B cell (primary cell): ENCODE data around the gene METTL24. TPM values are rescaled to one million over a fixed set of nuclear protein-coding genes. Genes with fewer than 3 reads are reported as not detected.

ENCODE experiments used
- ATAC-seq: fragments of 200-7000 bp; cut with Tn5 transposase; one replicate; pipeline ENCODE4 v1.10.0; 2021; ENCODE audit warnings: low read depth, mild to moderate bottlenecking, moderate number of reproducible peaks, moderate library complexity
- CTCF ChIA-PET: fragments of 350-600 bp; sonication (Branson Sonifier 250); formaldehyde crosslinking; loops from one replicate; lab custom pipeline; 2021; ENCODE audit warnings: antibody characterized with exemption, inconsistent platforms; lab: Charles Lee
- POLR2A ChIA-PET: fragments of 350-600 bp; sonication (Branson Sonifier 250); formaldehyde crosslinking; loops from one replicate; lab custom pipeline; 2021; ENCODE audit warnings: antibody characterized with exemption; lab: Charles Lee
- DNase-seq: peaks from one replicate; pipeline ENCODE4 v3.0.0; 2013
- H2AFZ ChIP-seq: 2 replicates; pipeline ENCODE4 v1.6.1; 2012; ENCODE audit warnings: mild to moderate bottlenecking, low read depth, low read length; ENCODE audit not compliant: insufficient read depth, poor library complexity, severe bottlenecking
- H3K27ac ChIP-seq, 2 donors: 1 replicate in 1 of 2; 2 replicates in 1 of 2; pipeline ENCODE4 v1.5.1; 2012 to 2013; ENCODE audit warnings: low read length in 2 of 2, mild to moderate bottlenecking in 2 of 2, moderate library complexity in 1 of 2
- H3K27me3 ChIP-seq, 4 experiments: fragments of 200-600 bp in 1 of 4; sonication (generic) in 1 of 4; replicated peaks in 1 of 4; 1 replicate in 2 of 4; 2 replicates in 2 of 4; pipeline versions ENCODE4 v1.6.1 to v1.7.0; 2013 to 2016; ENCODE audit warnings: low read length in 3 of 4, mild to moderate bottlenecking in 2 of 4, mixed read lengths in 1 of 4, moderate library complexity in 1 of 4; ENCODE audit not compliant: insufficient read depth in 4 of 4, control insufficient read depth in 3 of 4; ENCODE audit errors: control extremely low read depth in 1 of 4
- H3K36me3 ChIP-seq, 2 experiments: replicated peaks in 1 of 2; 1 replicate in 1 of 2; 2 replicates in 1 of 2; pipeline versions ENCODE4 v1.6.1 to v1.7.1; 2013; ENCODE audit warnings: low read length in 1 of 2; ENCODE audit not compliant: insufficient read depth in 2 of 2, control insufficient read depth in 1 of 2; ENCODE audit errors: control extremely low read depth in 1 of 2, extremely low read depth in 1 of 2
- H3K4me1 ChIP-seq, 2 donors: fragments of 200-600 bp in 1 of 2; sonication (generic) in 1 of 2; 1 replicate in 1 of 2; 2 replicates in 1 of 2; pipeline versions ENCODE4 v1.5.1 to v1.6.1; 2013 to 2017; ENCODE audit warnings: low read length in 2 of 2; ENCODE audit not compliant: control insufficient read depth in 2 of 2, insufficient read depth in 2 of 2
- H3K4me2 ChIP-seq: replicated peaks from 2 replicates; pipeline ENCODE3; 2012; ENCODE audit warnings: mild to moderate bottlenecking, low read depth, low read length; ENCODE audit not compliant: poor library complexity, severe bottlenecking
- H3K4me3 ChIP-seq, 5 experiments: fragments of 200-600 bp in 1 of 5; sonication (generic) in 1 of 5; 1 replicate in 3 of 5; 2 replicates in 2 of 5; pipeline versions ENCODE4 v1.5.1 to v1.7.0; 2011 to 2016; ENCODE audit warnings: low read length in 4 of 5, mild to moderate bottlenecking in 4 of 5, low read depth in 2 of 5, control low read depth in 1 of 5, moderate library complexity in 1 of 5; ENCODE audit not compliant: insufficient read depth in 1 of 5; ENCODE audit errors: control extremely low read depth in 1 of 5, extremely low read depth in 1 of 5
- H3K79me2 ChIP-seq: fragments of 200-600 bp; sonication (generic); one replicate; pipeline ENCODE4 v1.6.0; 2016; ENCODE audit warnings: low read length; ENCODE audit not compliant: control insufficient read depth, insufficient read depth
- H3K9ac ChIP-seq: fragments of 200-600 bp; sonication (generic); 2 replicates; pipeline ENCODE4 v1.6.1; 2017; ENCODE audit warnings: mild to moderate bottlenecking, low read length, moderate library complexity
- H3K9me3 ChIP-seq, 3 donors: one replicate each; pipeline versions ENCODE4 v1.6.1 to v1.7.1; 2013; ENCODE audit warnings: low read length in 2 of 3; ENCODE audit not compliant: control insufficient read depth in 2 of 3, insufficient read depth in 1 of 3; ENCODE audit errors: control extremely low read depth in 1 of 3
- H4K20me1 ChIP-seq: 2 replicates; pipeline ENCODE4 v1.6.0; 2012; ENCODE audit warnings: mild to moderate bottlenecking, low read length; ENCODE audit not compliant: insufficient read depth, control insufficient read depth, poor library complexity, severe bottlenecking
- H3K27ac Mint-ChIP-seq: one replicate; pipeline ENCODE4 v1.8.0; 2021; ENCODE audit warnings: mixed read lengths
- H3K27me3 Mint-ChIP-seq: one replicate; pipeline ENCODE4 v1.8.0; 2021; ENCODE audit warnings: mixed read lengths
- H3K4me1 Mint-ChIP-seq: one replicate; pipeline ENCODE4 v1.8.0; 2021; ENCODE audit warnings: mixed read lengths
- H3K4me3 Mint-ChIP-seq: one replicate; pipeline ENCODE4 v1.8.0; 2021; ENCODE audit warnings: mixed read lengths
- H3K9me3 Mint-ChIP-seq: one replicate; pipeline ENCODE4 v1.8.0; 2022; ENCODE audit warnings: mixed read lengths; ENCODE audit not compliant: insufficient read depth
- CTCF ChIP-seq: fragments of 200-600 bp; IDR thresholded peaks from one replicate; pipeline ENCODE4 v1.8.0; 2022; ENCODE audit warnings: antibody characterized with exemption, mild to moderate bottlenecking
- EZH2 ChIP-seq: IDR thresholded peaks from 2 replicates; pipeline ENCODE4 v1.6.1; 2012; ENCODE audit warnings: borderline replicate concordance, low read depth, mild to moderate bottlenecking, moderate library complexity, low read length; ENCODE audit not compliant: insufficient read depth, poor library complexity, severe bottlenecking
- WGBS: methylation state at CpG from one replicate; pipeline ENCODE4 v1.1.5; 2013; ENCODE audit warnings: missing lambda C conversion rate; ENCODE audit not compliant: insufficient coverage; 5-methylcytosine and 5-hydroxymethylcytosine counted together
- intact Hi-C: fragments of 100-400 bp; cut with micrococcal nuclease; formaldehyde crosslinking; loops from one replicate; pipeline ENCODE4 v1.10.0; 2022
- polyA plus RNA-seq: library from polyadenylated mRNA; depleted of rRNA; stranded (reverse); fragments of >200 nt; gene quantifications from 2 replicates; pipeline ENCODE4 v1.2.3, GENCODE V29; 2012
- total RNA-seq, 2 donors: library from RNA; stranded (reverse); fragments of 120-200 nt in 1 of 2; gene quantifications; 1 replicate in 1 of 2; 2 replicates in 1 of 2; pipeline versions ENCODE4 v1.2.3 to v1.2.4, GENCODE V29; 2013 to 2022

METTL24 gene
- total and polyA plus RNA-seq, 2 donors (not counting 1 experiment from before 2014, with no cell fraction given): not detected

- intact Hi-C loops: no loop called here
- ChIA-PET CTCF (interaction anchor here (1.1 kb wide), 1 partner anchor 11 kb away, joined by 4 read pairs; no protein-coding TSS in a partner anchor), POLR2A (no interaction called here)
- peaks cover 7 to 88% of the 10 kb centered on the region in 2 experiments for H3K36me3 ChIP-seq
- no peak overlapping the region for H3K27ac ChIP-seq
- H3K4me3 ChIP-seq: no peak overlapping the region
- H3K9me3 ChIP-seq: no peaks in the 10 kb centered on the region
- no CpG with 5 or more reads among the region's 2 CpGs for whole genome bisulfite sequencing
- TF ChIP-seq CTCF (no peak), EZH2 (no peak)
- DNase-seq (no peak), ATAC-seq (no peak)
- no peaks in the 10 kb centered on the region for H3K9me3 Mint-ChIP-seq
- H3K79me2 ChIP-seq: peaks cover 3% of the 10 kb centered on the region
- H3K4me1 Mint-ChIP-seq: peaks cover 15% of the 10 kb centered on the region
- no peak overlapping the region for H3K9ac ChIP-seq
- H3K27ac Mint-ChIP-seq: no peak overlapping the region
- no peaks in the 10 kb centered on the region for H4K20me1 ChIP-seq
- no peak overlapping the region for H3K4me3 Mint-ChIP-seq
- peaks cover 7 to 16% of the 10 kb centered on the region in 2 donors for H3K4me1 ChIP-seq
- H3K4me2 ChIP-seq: no peak overlapping the region
- H3K27me3 ChIP-seq: no peaks in the 10 kb centered on the region
- no peaks in the 10 kb centered on the region for H3K27me3 Mint-ChIP-seq
- H2AFZ ChIP-seq: no peak overlapping the region
Observed at GRCh38 chr6:110217266-110217665, 140.9 kb downstream of the METTL24 start.

GRCh38 chr6:110216140-110216539, 142.0 kb downstream of the METTL24 start:
- no peak overlapping the region for H3K27ac ChIP-seq
- H3K4me3 ChIP-seq: no peak overlapping the region
- Mint-ChIP-seq H3K4me1 (peaks cover 18% of the 10 kb centered on the region), H3K4me3 (no peak overlapping the region), H3K27me3 (no peaks in the 10 kb centered on the region), H3K9me3 (no peaks in the 10 kb centered on the region), H3K27ac (no peak overlapping the region)
- H4K20me1 ChIP-seq: no peaks in the 10 kb centered on the region
- H2AFZ ChIP-seq: no peak overlapping the region
- H3K79me2 ChIP-seq: no peaks in the 10 kb centered on the region
- no peak for DNase-seq
- H3K4me1 ChIP-seq: peaks cover 7 to 16% of the 10 kb centered on the region in 2 donors
- peaks cover 7 to 95% of the 10 kb centered on the region in 2 experiments for H3K36me3 ChIP-seq
- no peaks in the 10 kb centered on the region for H3K27me3 ChIP-seq
- intact Hi-C loops: no loop called here
- WGBS: 100% methylated on average over 2 of the region's 5 CpGs
- H3K9me3 ChIP-seq: no peaks in the 10 kb centered on the region
- no peak for ATAC-seq
- H3K4me2 ChIP-seq: no peak overlapping the region
- ChIA-PET CTCF (interaction anchor here (0.6 to 1.0 kb wide), 2 partner anchors 37 to 176 kb away, joined by 3 read pairs; no protein-coding TSS in a partner anchor), POLR2A (no interaction called here)
- no peak for TF ChIP-seq CTCF
- TF ChIP-seq EZH2: no peak
- H3K9ac ChIP-seq: no peak overlapping the region
